ENCODE data around the gene ZNF576. TPM values are rescaled to one million over a fixed set of nuclear protein-coding genes. Genes with fewer than 3 reads are reported as not detected.

The ZNF576 gene
- total and polyA plus RNA-seq, 2 donors from 2014 or later: 15.3 to 25.6 TPM

DNA sequence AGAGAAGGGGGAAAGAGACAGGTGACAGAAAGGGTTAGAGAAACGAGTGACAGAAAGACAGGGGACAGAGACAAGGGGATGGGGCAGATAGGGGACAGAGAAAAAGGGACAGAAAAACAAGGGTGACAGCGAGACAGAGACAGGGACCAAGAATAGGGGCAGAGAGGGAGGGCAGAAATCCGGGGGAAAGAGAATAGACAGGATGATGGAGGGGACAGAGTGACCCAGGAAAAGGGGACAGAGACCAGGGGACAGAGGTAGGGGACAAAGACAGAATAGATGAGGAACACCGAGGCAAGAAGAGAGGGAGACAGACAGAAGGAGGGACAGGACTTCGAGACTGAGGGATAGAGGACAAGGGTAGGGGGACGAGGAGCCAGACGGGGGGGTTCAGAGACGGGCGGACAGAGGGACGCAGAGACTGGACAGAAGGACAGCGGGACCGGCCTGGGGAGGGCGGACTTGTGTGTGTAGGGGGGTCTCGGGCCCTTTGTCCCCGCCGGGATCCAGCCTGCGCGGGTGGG is 42.7 kb downstream of the ZNF576 start:
- Histone ChIP-seq H3K27ac (ENCODE audit: low read depth in 2 of 2, low read length in 2 of 2) (no peak overlapping the region), H3K9ac (ENCODE audit: low read length in 3 of 3) (peak overlapping the region in 1 of 3 donors; percentile 69)

DNA sequence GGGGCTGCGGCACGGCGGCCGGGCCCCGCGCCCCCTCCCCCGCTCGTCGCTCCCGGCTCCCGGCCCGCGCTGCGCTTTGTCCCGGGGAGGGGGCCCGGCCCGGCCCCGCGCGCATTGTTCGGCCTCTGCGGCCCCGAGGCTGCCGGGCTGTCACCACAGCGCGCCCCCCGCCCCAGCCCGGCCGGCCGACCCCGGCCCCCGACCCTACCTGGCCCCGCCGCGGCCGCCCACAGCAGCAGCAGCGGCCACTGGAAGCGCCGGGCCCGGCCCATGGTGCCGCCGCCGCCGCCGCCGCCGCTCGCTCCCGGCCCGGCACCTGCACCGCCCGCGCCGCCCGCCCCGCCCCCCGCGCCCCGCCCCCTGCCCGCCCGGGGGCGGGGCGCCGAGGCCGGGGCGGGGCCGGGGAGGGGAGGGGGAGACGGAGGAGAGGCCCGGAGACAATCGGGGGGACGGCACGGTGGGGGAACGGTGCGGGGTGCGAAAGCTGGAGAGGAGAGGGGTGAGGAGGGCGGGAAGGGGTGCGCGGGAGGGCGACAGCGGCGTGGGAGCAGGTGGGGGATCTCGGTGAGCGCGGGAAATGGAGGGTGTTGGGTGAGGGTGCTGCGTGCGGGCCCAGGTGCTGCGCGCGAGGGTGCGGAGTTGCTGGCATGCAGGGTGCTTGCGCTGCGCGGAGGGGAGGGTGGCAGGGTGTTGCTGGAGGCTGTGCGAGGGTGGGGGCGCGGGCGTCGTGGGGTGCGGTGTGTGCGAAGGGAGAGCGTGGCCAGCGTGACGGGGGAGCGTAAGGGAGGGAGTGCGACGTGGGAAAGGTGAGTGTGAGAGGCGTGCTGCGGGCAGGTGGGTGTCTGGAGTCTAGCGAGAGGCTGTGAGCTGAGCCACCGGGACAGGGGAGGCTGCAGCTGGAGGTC is 43.4 kb downstream of the ZNF576 start, which contains the start of gene CADM4:
Gene CADM4 (minus strand): TSS at position 332 of the 905 bp plus-strand sequence. CDS start 60 bp downstream, at position 272.
- DNase-seq: peak in 4 of 5 donors; percentile 24 to 84 (median 52)
- H3K27me3 ChIP-seq (ENCODE audit: control insufficient read depth, insufficient read depth, low read length): no peaks in the 10 kb centered on the region
- intact Hi-C loops (cut with DNase I): no loop called here
- no peak within 1 kb of the TSS for H3K27ac ChIP-seq (ENCODE audit: low read depth in 2 of 2, low read length in 2 of 2)
- H3K4me1 ChIP-seq (ENCODE audit: control insufficient read depth in 2 of 3, insufficient read depth in 2 of 3, low read depth in 1 of 3, low read length in 3 of 3): peaks cover 0 to 12% (median 0%) of the 10 kb centered on the region in 3 donors
- TF ChIP-seq CTCF (IDR thresholded peaks at IDR 0.05; ENCODE audit: borderline replicate concordance, extremely low read depth, insufficient read depth): no peak
- H3K4me3 ChIP-seq (ENCODE audit: low read length in 3 of 3): peak within 1 kb of the TSS; percentile 59 to 68 (median 66)
- no peak for FAIRE-seq
- H3K9me3 ChIP-seq (ENCODE audit: control insufficient read depth in 2 of 3, insufficient read depth in 1 of 3, low read length in 3 of 3): no peaks in the 10 kb centered on the region
- H3K36me3 ChIP-seq (ENCODE audit: control insufficient read depth in 2 of 3, insufficient read depth in 3 of 3, low read length in 3 of 3): no peaks in the 10 kb centered on the region
- H3K9ac ChIP-seq (ENCODE audit: low read length in 3 of 3): peak within 1 kb of the TSS in 2 of 3 donors; percentile 26 to 69

More for the DNA sequence above, 42.7 kb downstream of the ZNF576 start:
- Histone ChIP-seq H3K27me3 (ENCODE audit: control insufficient read depth, insufficient read depth, low read length) (no peaks in the 10 kb centered on the region), H3K4me3 (ENCODE audit: low read length in 3 of 3) (peak overlapping the region; percentile 59 to 68 (median 66)), H3K4me1 (ENCODE audit: control insufficient read depth in 2 of 3, insufficient read depth in 2 of 3, low read depth in 1 of 3, low read length in 3 of 3) (peaks cover 0 to 14% (median 3%) of the 10 kb centered on the region in 3 donors), H3K9me3 (ENCODE audit: control insufficient read depth in 2 of 3, insufficient read depth in 1 of 3, low read length in 3 of 3) (no peaks in the 10 kb centered on the region), H3K36me3 (ENCODE audit: control insufficient read depth in 2 of 3, insufficient read depth in 3 of 3, low read length in 3 of 3) (no peaks in the 10 kb centered on the region)
- intact Hi-C loops (cut with DNase I): no loop called here
- no peak for FAIRE-seq
- no peak for TF ChIP-seq CTCF (IDR thresholded peaks at IDR 0.05; ENCODE audit: borderline replicate concordance, extremely low read depth, insufficient read depth)
- DNase-seq: peak in 1 of 5 donors; percentile 64

DNA sequence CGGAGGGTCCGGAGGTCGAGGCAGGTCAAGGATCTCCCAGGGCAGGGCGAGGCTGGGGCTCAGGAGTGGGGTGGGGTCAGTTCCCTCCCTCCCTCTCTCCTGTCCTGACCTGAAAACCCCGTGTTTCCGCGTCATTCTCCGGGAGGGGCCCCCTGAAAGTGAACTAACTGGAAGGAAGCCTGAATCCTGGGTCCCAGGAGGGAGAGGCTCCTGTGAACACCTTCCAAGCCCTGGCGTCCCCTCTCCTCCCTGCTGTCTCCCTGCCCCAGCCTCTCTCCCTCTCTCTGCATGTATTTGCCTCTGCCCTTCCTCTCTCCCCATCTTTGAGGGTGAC is 44.0 kb downstream of the ZNF576 start:
- peak overlapping the region in 1 of 3 donors; percentile 19 for H3K9ac ChIP-seq (ENCODE audit: low read length in 3 of 3)
- no peaks in the 10 kb centered on the region for H3K9me3 ChIP-seq (ENCODE audit: control insufficient read depth in 2 of 3, insufficient read depth in 1 of 3, low read length in 3 of 3)
- H3K36me3 ChIP-seq (ENCODE audit: control insufficient read depth in 2 of 3, insufficient read depth in 3 of 3, low read length in 3 of 3): no peaks in the 10 kb centered on the region
- H3K4me1 ChIP-seq (ENCODE audit: control insufficient read depth in 2 of 3, insufficient read depth in 2 of 3, low read depth in 1 of 3, low read length in 3 of 3): peaks cover 0 to 8% (median 0%) of the 10 kb centered on the region in 3 donors
- no peak for TF ChIP-seq CTCF (IDR thresholded peaks at IDR 0.05; ENCODE audit: borderline replicate concordance, extremely low read depth, insufficient read depth)
- FAIRE-seq (no peak), DNase-seq (no peak)
- intact Hi-C loops (cut with DNase I): no loop called here
- H3K27ac ChIP-seq (ENCODE audit: low read depth in 2 of 2, low read length in 2 of 2): no peak overlapping the region
- H3K27me3 ChIP-seq (ENCODE audit: control insufficient read depth, insufficient read depth, low read length): no peaks in the 10 kb centered on the region
- H3K4me3 ChIP-seq (ENCODE audit: low read length in 3 of 3): peak overlapping the region; percentile 50 to 55 (median 53)
